Neuronal stem cell (in vitro differentiated cells): ENCODE measurements around the gene EI24.

Source experiments
- DNase-seq: peaks from one replicate; pipeline ENCODE4 v3.0.0-alpha.2; 2013; ENCODE audit warnings: low spot score
- H2AFZ ChIP-seq: one replicate; pipeline ENCODE4 v1.6.1; 2013; ENCODE audit warnings: mild to moderate bottlenecking, low read length, inconsistent platforms
- H2AK5ac ChIP-seq: 2 replicates; pipeline ENCODE4 v1.6.1; 2013; ENCODE audit warnings: low read depth, mild to moderate bottlenecking, inconsistent platforms, low read length, moderate library complexity, mixed read lengths
- H2BK120ac ChIP-seq: 2 replicates; pipeline ENCODE4 v1.6.1; 2013; ENCODE audit warnings: low read depth, mild to moderate bottlenecking, inconsistent platforms, low read length, moderate library complexity, mixed read lengths
- H2BK12ac ChIP-seq: one replicate; pipeline ENCODE4 v1.6.1; 2013; ENCODE audit warnings: low read length, inconsistent platforms
- H2BK15ac ChIP-seq: 2 replicates; pipeline ENCODE4 v1.6.1; 2013; ENCODE audit warnings: mild to moderate bottlenecking, low read length, inconsistent platforms, mixed read lengths
- H2BK5ac ChIP-seq: one replicate; pipeline ENCODE4 v1.6.1; 2013; ENCODE audit warnings: inconsistent platforms, mild to moderate bottlenecking, low read length, moderate library complexity
- H3K14ac ChIP-seq: one replicate; pipeline ENCODE4 v1.6.1; 2013; ENCODE audit warnings: low read length, inconsistent platforms
- H3K18ac ChIP-seq: 2 replicates; pipeline ENCODE4 v1.6.1; 2013; ENCODE audit warnings: low read length, inconsistent platforms
- H3K23ac ChIP-seq: 2 replicates; pipeline ENCODE4 v1.6.1; 2013; ENCODE audit warnings: low read depth, mild to moderate bottlenecking, mixed read lengths, low read length, inconsistent platforms; ENCODE audit not compliant: poor library complexity
- H3K27ac ChIP-seq: replicated peaks from 3 replicates; pipeline ENCODE4 v1.5.1; 2013; ENCODE audit warnings: low read length, inconsistent platforms
- H3K27me3 ChIP-seq, 3 experiments: 2 replicates each; pipeline ENCODE4 v1.6.1; 2013; ENCODE audit warnings: low read length in 3 of 3, mild to moderate bottlenecking in 2 of 3, inconsistent platforms in 1 of 3, low read depth in 1 of 3, mixed read lengths in 1 of 3, moderate library complexity in 1 of 3; ENCODE audit not compliant: control insufficient read depth in 3 of 3, insufficient read depth in 3 of 3
- H3K36me3 ChIP-seq, 2 donors: replicated peaks in 1 of 2; 2 replicates each; pipeline ENCODE4 v1.6.1; 2013; ENCODE audit warnings: low read length in 2 of 2; ENCODE audit not compliant: control insufficient read depth in 2 of 2, insufficient read depth in 2 of 2
- H3K4ac ChIP-seq: 2 replicates; pipeline ENCODE4 v1.6.1; 2013; ENCODE audit warnings: inconsistent platforms, mild to moderate bottlenecking, low read length, moderate library complexity
- H3K4me1 ChIP-seq, 2 donors: 1 replicate in 1 of 2; 2 replicates in 1 of 2; pipeline ENCODE4 v1.6.1; 2013; ENCODE audit warnings: low read length in 2 of 2, low read depth in 1 of 2; ENCODE audit not compliant: control insufficient read depth in 2 of 2, insufficient read depth in 1 of 2
- H3K4me2 ChIP-seq: one replicate; pipeline ENCODE4 v1.6.1; 2013; ENCODE audit warnings: mild to moderate bottlenecking, low read length, inconsistent platforms; ENCODE audit not compliant: insufficient read depth, poor library complexity, severe bottlenecking
- H3K4me3 ChIP-seq, 2 donors: 2 replicates each; pipeline ENCODE4 v1.5.1; 2013; ENCODE audit warnings: low read length in 2 of 2, mild to moderate bottlenecking in 2 of 2, inconsistent platforms in 1 of 2, moderate library complexity in 1 of 2
- H3K79me1 ChIP-seq: one replicate; pipeline ENCODE4 v1.6.1; 2013; ENCODE audit warnings: low read depth, mild to moderate bottlenecking, inconsistent platforms, low read length, moderate library complexity
- H3K9ac ChIP-seq: one replicate; pipeline ENCODE4 v1.6.1; 2013; ENCODE audit warnings: mild to moderate bottlenecking, low read depth, low read length, inconsistent platforms; ENCODE audit not compliant: poor library complexity
- H3K9me3 ChIP-seq, 2 donors: replicated peaks in 1 of 2; 2 replicates each; pipeline versions ENCODE3 to v1.6.1; 2013; ENCODE audit warnings: low read length in 2 of 2, mild to moderate bottlenecking in 2 of 2, inconsistent platforms in 1 of 2, low read depth in 1 of 2, mixed read lengths in 1 of 2, moderate library complexity in 1 of 2; ENCODE audit not compliant: control insufficient read depth in 2 of 2, insufficient read depth in 1 of 2
- H4K8ac ChIP-seq: one replicate; pipeline ENCODE4 v1.6.1; 2013; ENCODE audit warnings: low read depth, mild to moderate bottlenecking, inconsistent platforms, low read length, moderate library complexity
- H4K91ac ChIP-seq: one replicate; pipeline ENCODE4 v1.6.1; 2013; ENCODE audit warnings: low read length, low read depth, mild to moderate bottlenecking, inconsistent platforms; ENCODE audit not compliant: poor library complexity
- WGBS, 2 donors: extraction: QIAGEN DNeasy Blood & Tissue Kit; methylation state at CpG; one replicate each; pipeline ENCODE4 v1.1.7; 2013; ENCODE audit warnings: missing lambda C conversion rate in 2 of 2, mixed read lengths in 1 of 2; ENCODE audit not compliant: insufficient read length in 2 of 2, insufficient replicate concordance in 1 of 2; ENCODE audit errors: extremely low coverage in 2 of 2; 5-methylcytosine and 5-hydroxymethylcytosine counted together

The EI24 gene

DNA sequence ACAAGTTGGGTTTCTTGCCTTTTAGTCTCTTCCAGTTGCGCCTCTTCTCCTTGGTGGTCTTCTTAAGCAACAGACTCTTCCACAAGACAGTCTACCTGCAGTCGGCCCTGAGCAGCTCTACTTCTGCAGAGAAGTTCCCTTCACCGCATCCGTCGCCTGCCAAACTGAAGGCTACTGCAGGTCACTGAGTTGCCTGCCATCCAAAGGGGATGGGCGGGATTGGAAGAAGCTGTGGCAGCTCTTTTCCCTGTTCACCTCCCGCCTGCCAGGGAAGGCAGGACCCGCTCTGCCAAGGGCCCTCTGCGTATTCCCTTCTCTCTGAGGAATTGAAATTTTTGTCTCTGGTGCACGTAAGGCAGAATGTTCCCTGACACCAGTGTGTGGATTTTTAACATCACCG, 14.2 kb downstream of the EI24 start:
- H2BK5ac ChIP-seq = no peak overlapping the region
- no peak for DNase-seq
- no peak overlapping the region for H3K4me3 ChIP-seq
- no peak overlapping the region for H3K18ac ChIP-seq
- H4K91ac ChIP-seq = no peak overlapping the region
- H2AFZ ChIP-seq = no peak overlapping the region
- H3K79me1 ChIP-seq = no peaks in the 10 kb centered on the region
- H3K4me2 ChIP-seq = no peak overlapping the region
- H2AK5ac ChIP-seq = no peak overlapping the region
- H3K23ac ChIP-seq = no peak overlapping the region
- H3K27ac ChIP-seq = no peak overlapping the region
- no peak overlapping the region for H2BK120ac ChIP-seq
- peaks cover 19 to 65% of the 10 kb centered on the region in 2 donors for H3K36me3 ChIP-seq
- no peak overlapping the region for H3K14ac ChIP-seq
- H2BK12ac ChIP-seq = no peak overlapping the region
- no peak overlapping the region for H2BK15ac ChIP-seq
- no CpG with 5 or more reads among the region's 11 CpGs for WGBS, 2 donors
- H3K9me3 ChIP-seq = no peaks in the 10 kb centered on the region
- H3K4me1 ChIP-seq = peaks cover 0 to 3% of the 10 kb centered on the region in 2 donors
- no peak overlapping the region for H4K8ac ChIP-seq
- no peak overlapping the region for H3K9ac ChIP-seq
- no peak overlapping the region for H3K4ac ChIP-seq
- H3K27me3 ChIP-seq = no peaks in the 10 kb centered on the region

DNA sequence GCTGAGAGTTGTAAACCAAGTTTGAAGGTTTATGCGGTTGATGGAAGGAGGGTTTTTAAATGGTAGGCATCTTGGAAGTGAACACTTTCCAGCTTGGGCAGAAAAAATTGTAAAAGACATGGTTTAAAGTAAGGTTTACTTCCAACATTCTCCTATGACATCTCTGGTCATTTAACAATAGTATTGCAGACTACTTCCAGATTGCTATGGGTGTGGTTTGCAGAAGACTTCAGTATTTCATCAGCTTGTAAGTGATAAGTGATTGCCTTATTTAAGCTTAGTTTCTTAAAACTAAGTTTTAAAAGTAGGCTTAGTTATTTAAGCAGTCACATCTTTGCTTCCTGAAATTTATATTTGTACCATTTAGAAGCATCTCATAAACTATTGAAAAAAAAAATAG, 16.2 kb downstream of the EI24 start:
- no peak overlapping the region for H3K4ac ChIP-seq
- H3K79me1 ChIP-seq = no peaks in the 10 kb centered on the region
- H4K91ac ChIP-seq = no peak overlapping the region
- no peak overlapping the region for H3K9ac ChIP-seq
- H2AK5ac ChIP-seq = no peak overlapping the region
- DNase-seq = no peak
- H4K8ac ChIP-seq = no peak overlapping the region
- H2BK15ac ChIP-seq = no peak overlapping the region
- H3K9me3 ChIP-seq = no peaks in the 10 kb centered on the region
- H2AFZ ChIP-seq = no peak overlapping the region
- no peak overlapping the region for H3K4me3 ChIP-seq
- H3K4me2 ChIP-seq = no peak overlapping the region
- 100% methylated on average over 1 of the region's 1 CpG for WGBS, 2 donors
- no peaks in the 10 kb centered on the region for H3K27me3 ChIP-seq
- H2BK12ac ChIP-seq = no peak overlapping the region
- peaks cover 7 to 45% of the 10 kb centered on the region in 2 donors for H3K36me3 ChIP-seq
- H3K14ac ChIP-seq = no peak overlapping the region
- H3K23ac ChIP-seq = no peak overlapping the region
- peaks cover 0 to 4% of the 10 kb centered on the region in 2 donors for H3K4me1 ChIP-seq
- H3K27ac ChIP-seq = no peak overlapping the region
- no peak overlapping the region for H2BK120ac ChIP-seq
- H2BK5ac ChIP-seq = no peak overlapping the region
- no peak overlapping the region for H3K18ac ChIP-seq

DNA sequence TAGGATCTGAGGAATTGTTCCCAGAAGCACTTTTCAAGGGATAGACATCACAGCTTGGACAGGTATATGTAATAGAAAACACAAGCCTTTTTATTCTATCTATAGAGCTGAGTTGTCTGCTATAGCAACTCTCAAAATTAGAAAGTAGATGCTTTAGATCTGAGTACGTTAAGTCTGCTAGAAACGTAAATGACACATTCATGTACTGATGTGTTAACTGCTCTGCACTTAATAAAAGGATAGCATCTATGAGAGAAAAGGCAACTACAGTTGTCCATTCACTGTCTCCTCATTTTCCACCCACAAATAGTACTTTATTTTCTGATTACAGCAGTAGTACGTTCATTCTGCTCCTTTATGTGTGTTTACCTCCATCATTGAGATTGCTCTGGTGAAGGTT, 17.3 kb downstream of the EI24 start:
- no peaks in the 10 kb centered on the region for H3K9me3 ChIP-seq
- H3K36me3 ChIP-seq = peaks cover 7 to 37% of the 10 kb centered on the region in 2 donors
- H2BK15ac ChIP-seq = no peak overlapping the region
- no peak overlapping the region for H3K4me2 ChIP-seq
- H3K9ac ChIP-seq = no peak overlapping the region
- no peak overlapping the region for H2BK5ac ChIP-seq
- no peak overlapping the region for H3K23ac ChIP-seq
- H2AFZ ChIP-seq = no peak overlapping the region
- no peaks in the 10 kb centered on the region for H3K27me3 ChIP-seq
- H2BK120ac ChIP-seq = no peak overlapping the region
- no peak overlapping the region for H2BK12ac ChIP-seq
- no peak overlapping the region for H4K91ac ChIP-seq
- H3K79me1 ChIP-seq = no peaks in the 10 kb centered on the region
- no CpG with 5 or more reads among the region's 3 CpGs for WGBS, 2 donors
- no peak overlapping the region for H3K18ac ChIP-seq
- no peak overlapping the region for H3K27ac ChIP-seq
- no peak for DNase-seq
- H3K14ac ChIP-seq = no peak overlapping the region
- no peak overlapping the region for H3K4me3 ChIP-seq
- no peak overlapping the region for H4K8ac ChIP-seq
- H3K4ac ChIP-seq = no peak overlapping the region
- peaks cover 2 to 6% of the 10 kb centered on the region in 2 donors for H3K4me1 ChIP-seq
- no peak overlapping the region for H2AK5ac ChIP-seq

DNA sequence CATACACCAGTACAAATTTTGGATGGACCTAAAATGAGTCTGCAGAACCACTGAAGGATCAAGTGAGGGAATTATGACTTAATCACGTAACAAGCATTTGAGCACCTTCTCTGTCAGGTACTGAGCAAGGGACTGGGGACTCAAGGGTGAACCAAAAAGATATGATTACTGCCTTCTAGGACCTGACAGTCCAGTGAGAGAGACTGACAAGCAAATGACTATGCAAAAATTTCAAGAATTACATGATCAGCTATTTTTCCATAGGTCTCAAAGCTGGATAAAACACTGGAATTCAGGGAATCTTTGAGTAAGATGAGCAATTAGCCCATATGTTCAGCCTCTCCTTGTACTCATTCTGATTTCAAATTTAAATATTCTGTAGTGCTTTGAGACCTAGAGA, 18.2 kb downstream of the EI24 start:
- no peak overlapping the region for H2BK15ac ChIP-seq
- H4K91ac ChIP-seq = no peak overlapping the region
- no peaks in the 10 kb centered on the region for H3K79me1 ChIP-seq
- WGBS, 2 donors = no CpG with 5 or more reads among the region's 1 CpG
- no peak overlapping the region for H3K4me2 ChIP-seq
- H3K23ac ChIP-seq = no peak overlapping the region
- H3K27ac ChIP-seq = no peak overlapping the region
- H3K4me3 ChIP-seq = no peak overlapping the region
- H2AFZ ChIP-seq = no peak overlapping the region
- H3K4ac ChIP-seq = no peak overlapping the region
- H3K9ac ChIP-seq = no peak overlapping the region
- H2AK5ac ChIP-seq = no peak overlapping the region
- peaks cover 7 to 28% of the 10 kb centered on the region in 2 donors for H3K36me3 ChIP-seq
- no peak overlapping the region for H2BK12ac ChIP-seq
- no peak overlapping the region for H4K8ac ChIP-seq
- H2BK5ac ChIP-seq = no peak overlapping the region
- no peak overlapping the region for H2BK120ac ChIP-seq
- H3K18ac ChIP-seq = no peak overlapping the region
- no peak for DNase-seq
- no peaks in the 10 kb centered on the region for H3K27me3 ChIP-seq
- no peak overlapping the region for H3K14ac ChIP-seq
- H3K4me1 ChIP-seq = peaks cover 3 to 7% of the 10 kb centered on the region in 2 donors
- no peaks in the 10 kb centered on the region for H3K9me3 ChIP-seq
